Measurements from ENCODE around the gene DDX54.

GRCh38 chr12:113109872-113110599 lies 75.2 kb downstream of the DDX54 start:
- TF ChIP-seq POLR2A (IDR thresholded peaks at IDR 0.05; ENCODE audit: low read depth, low read length) (no peak), POLR2AphosphoS5 (IDR thresholded peaks at IDR 0.05; ENCODE audit: low read depth, low read length) (no peak)
